ENCODE measurements around the gene GINS2. TPM values are rescaled to one million over a fixed set of nuclear protein-coding genes. Genes with fewer than 3 reads are reported as not detected.
A peak's percentile ranks its signal among the peaks of the same experiment; 100 is the strongest.

Gene GINS2
- polyA plus RNA-seq (ENCODE audit: insufficient read length in 4 of 4), result 10 to 100 TPM; 19.0 to 22.7 (median 20.8) TPM

- DNase-seq (ENCODE audit: low read depth in 4 of 4, low spot score in 3 of 4), result peak; percentile 67 to 74 (median 70)
Observed at GRCh38 chr16:85688586-85689284, at the start of gene GINS2. Gene GINS2 (minus strand): TSS chr16:85688954. CDS start chr16:85688898, 56 bp downstream.

GRCh38 chr16:85736921-85737320 is 48.2 kb upstream of the GINS2 start:
- no peak for DNase-seq (ENCODE audit: low read depth in 4 of 4, low spot score in 3 of 4)

GRCh38 chr16:85735946-85736345 is 47.2 kb upstream of the GINS2 start:
- DNase-seq (ENCODE audit: low read depth in 4 of 4, low spot score in 3 of 4), result no peak

- no peak for DNase-seq (ENCODE audit: low read depth in 4 of 4, low spot score in 3 of 4)
Observed at GRCh38 chr16:85735225-85735635, 46.5 kb upstream of the GINS2 start.

GRCh38 chr16:85734311-85735017 is 45.7 kb upstream of the GINS2 start:
- no peak for DNase-seq (ENCODE audit: low read depth in 4 of 4, low spot score in 3 of 4)

GRCh38 chr16:85733839-85734170 is 45.1 kb upstream of the GINS2 start:
- DNase-seq (ENCODE audit: low read depth in 4 of 4, low spot score in 3 of 4), result no peak

GRCh38 chr16:85733155-85733838 is 44.5 kb upstream of the GINS2 start:
- DNase-seq (ENCODE audit: low read depth in 4 of 4, low spot score in 3 of 4), result no peak

- DNase-seq (ENCODE audit: low read depth in 4 of 4, low spot score in 3 of 4), result no peak
Observed at GRCh38 chr16:85731179-85731578, 42.4 kb upstream of the GINS2 start.

- no peak for DNase-seq (ENCODE audit: low read depth in 4 of 4, low spot score in 3 of 4)
Observed at GRCh38 chr16:85730186-85730465, 41.4 kb upstream of the GINS2 start.

GRCh38 chr16:85729452-85730185 is 40.9 kb upstream of the GINS2 start:
- no peak for DNase-seq (ENCODE audit: low read depth in 4 of 4, low spot score in 3 of 4)

- no peak for DNase-seq (ENCODE audit: low read depth in 4 of 4, low spot score in 3 of 4)
Observed at GRCh38 chr16:85728879-85729278, 40.1 kb upstream of the GINS2 start.

- DNase-seq (ENCODE audit: low read depth in 4 of 4, low spot score in 3 of 4), result no peak
Observed at GRCh38 chr16:85724936-85725335, 36.2 kb upstream of the GINS2 start.

GRCh38 chr16:85724126-85724879 is 35.5 kb upstream of the GINS2 start:
- DNase-seq (ENCODE audit: low read depth in 4 of 4, low spot score in 3 of 4), result no peak

GRCh38 chr16:85722128-85722893 is 33.6 kb upstream of the GINS2 start:
- DNase-seq (ENCODE audit: low read depth in 4 of 4, low spot score in 3 of 4), result no peak

- no peak for DNase-seq (ENCODE audit: low read depth in 4 of 4, low spot score in 3 of 4)
Observed at GRCh38 chr16:85720302-85720637, 31.5 kb upstream of the GINS2 start.

- no peak for DNase-seq (ENCODE audit: low read depth in 4 of 4, low spot score in 3 of 4)
Observed at GRCh38 chr16:85719605-85720301, 31.0 kb upstream of the GINS2 start.

- DNase-seq (ENCODE audit: low read depth in 4 of 4, low spot score in 3 of 4), result no peak
Observed at GRCh38 chr16:85718682-85719081, 29.9 kb upstream of the GINS2 start.

- no peak for DNase-seq (ENCODE audit: low read depth in 4 of 4, low spot score in 3 of 4)
Observed at GRCh38 chr16:85718153-85718477, 29.4 kb upstream of the GINS2 start.

GRCh38 chr16:85717393-85718152 is 28.8 kb upstream of the GINS2 start:
- DNase-seq (ENCODE audit: low read depth in 4 of 4, low spot score in 3 of 4), result peak in 3 of 4 donors; percentile 41 to 56 (median 48)
